Mucosa of descending colon (tissue), 3 donors: ENCODE results near the gene TNFRSF14. TPM values are rescaled to one million over a fixed set of nuclear protein-coding genes. Genes with fewer than 3 reads are reported as not detected.

Experiments used
- ATAC-seq: fragments of 200-7000 bp; cut with Tn5 transposase; one replicate; pipeline ENCODE4 v1.9.1; 2020; ENCODE audit warnings: mild to moderate bottlenecking, moderate library complexity
- DNase-seq, 3 donors: peaks; one replicate each; pipeline ENCODE4 v3.0.0-alpha.2; 2020
- H3K36me3 ChIP-seq: fragments of 200-600 bp; one replicate; pipeline ENCODE4 v1.8.0; 2021; ENCODE audit warnings: low read depth, mild to moderate bottlenecking
- H3K4me1 ChIP-seq: fragments of 200-600 bp; one replicate; pipeline ENCODE4 v1.8.0; 2021; ENCODE audit warnings: low read depth, mild to moderate bottlenecking
- H3K4me3 ChIP-seq: fragments of 200-600 bp; one replicate; pipeline ENCODE4 v1.8.0; 2021; ENCODE audit warnings: mild to moderate bottlenecking
- H3K9me3 ChIP-seq: fragments of 200-600 bp; one replicate; pipeline ENCODE4 v1.8.0; 2021; ENCODE audit warnings: mild to moderate bottlenecking
- intact Hi-C, 2 donors: fragments of 100-400 bp; cut with DNase I in 1 of 2; cut with micrococcal nuclease in 1 of 2; formaldehyde crosslinking; loops; one replicate each; pipeline versions ENCODE4 v1.11.0 to v1.11.1; 2022; cut with DNase I, micrococcal nuclease
- total RNA-seq, 3 donors: library from RNA; stranded (reverse); fragmentation: NEBNext Ultra II Directional in 2 of 3; extraction: Animal tissue kit (Norgen Biotek cat#: 25700) in 2 of 3; gene quantifications; one replicate each; pipeline versions ENCODE4 v1.2.1 to v1.2.4, GENCODE V29; 2021 to 2023
- TF ChIP-seq, protein P1 (sequence below): fragments of 200-600 bp; IDR thresholded peaks from one replicate; pipeline ENCODE4 v1.8.0; 2022; ENCODE audit warnings: antibody characterized with exemption, mild to moderate bottlenecking
- donor health status: DM: no; HTN: no; CAD: no; lungs with moderate emphysema.
- donor health status: DM: no; HTN: no; CAD: no.
- donor health status: DM: no; HTN: yes; CAD: no.

TNFRSF14 gene
- total RNA-seq, 3 donors from 2014 or later: 143 to 206 (median 146) TPM

DNA sequence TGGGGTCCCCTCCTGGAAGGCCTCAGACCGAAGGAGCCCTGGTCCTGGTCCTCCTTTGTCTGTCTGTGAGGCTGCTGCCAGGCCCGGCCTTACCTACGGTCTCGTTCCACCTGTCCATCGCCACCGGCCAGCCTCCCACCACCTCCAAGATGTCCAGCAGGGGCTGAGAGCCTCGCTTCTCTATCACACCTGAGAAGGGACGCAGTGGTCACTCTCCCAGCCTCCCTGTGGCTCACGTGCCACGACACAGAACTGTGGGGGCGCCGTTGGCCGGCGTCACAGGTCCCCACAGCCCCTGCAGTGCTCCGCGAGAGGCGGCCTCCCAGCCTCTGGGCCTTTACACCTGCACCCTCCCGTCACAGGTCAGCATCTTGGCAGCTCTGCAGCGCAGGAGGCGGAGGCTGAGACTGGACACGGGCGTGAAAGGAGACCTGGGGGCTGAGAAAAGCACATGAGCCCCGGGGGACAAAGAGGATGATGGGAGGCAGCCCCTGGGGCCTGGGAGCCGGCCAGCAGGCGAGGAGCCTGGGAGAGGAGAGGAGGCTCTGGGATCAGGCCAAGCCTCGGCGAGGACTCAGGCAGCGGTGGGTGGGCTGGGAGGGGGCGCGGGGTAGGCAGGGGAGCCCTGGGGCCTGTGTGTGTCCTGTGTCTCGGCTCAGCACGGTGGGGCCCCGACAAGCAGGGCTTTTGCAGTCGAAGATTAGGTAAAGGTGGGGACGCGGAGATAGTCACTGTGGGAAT lies 50.9 kb downstream of the TNFRSF14 start:
- no peaks in the 10 kb centered on the region for H3K36me3 ChIP-seq
- ATAC-seq (no peak), DNase-seq (no peak)
- intact Hi-C loops: no loop called here
- H3K4me1 ChIP-seq: no peaks in the 10 kb centered on the region
- H3K9me3 ChIP-seq: no peaks in the 10 kb centered on the region
- TF ChIP-seq, protein P1, sequence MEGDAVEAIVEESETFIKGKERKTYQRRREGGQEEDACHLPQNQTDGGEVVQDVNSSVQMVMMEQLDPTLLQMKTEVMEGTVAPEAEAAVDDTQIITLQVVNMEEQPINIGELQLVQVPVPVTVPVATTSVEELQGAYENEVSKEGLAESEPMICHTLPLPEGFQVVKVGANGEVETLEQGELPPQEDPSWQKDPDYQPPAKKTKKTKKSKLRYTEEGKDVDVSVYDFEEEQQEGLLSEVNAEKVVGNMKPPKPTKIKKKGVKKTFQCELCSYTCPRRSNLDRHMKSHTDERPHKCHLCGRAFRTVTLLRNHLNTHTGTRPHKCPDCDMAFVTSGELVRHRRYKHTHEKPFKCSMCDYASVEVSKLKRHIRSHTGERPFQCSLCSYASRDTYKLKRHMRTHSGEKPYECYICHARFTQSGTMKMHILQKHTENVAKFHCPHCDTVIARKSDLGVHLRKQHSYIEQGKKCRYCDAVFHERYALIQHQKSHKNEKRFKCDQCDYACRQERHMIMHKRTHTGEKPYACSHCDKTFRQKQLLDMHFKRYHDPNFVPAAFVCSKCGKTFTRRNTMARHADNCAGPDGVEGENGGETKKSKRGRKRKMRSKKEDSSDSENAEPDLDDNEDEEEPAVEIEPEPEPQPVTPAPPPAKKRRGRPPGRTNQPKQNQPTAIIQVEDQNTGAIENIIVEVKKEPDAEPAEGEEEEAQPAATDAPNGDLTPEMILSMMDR: no peak
- no peak overlapping the region for H3K4me3 ChIP-seq

DNA sequence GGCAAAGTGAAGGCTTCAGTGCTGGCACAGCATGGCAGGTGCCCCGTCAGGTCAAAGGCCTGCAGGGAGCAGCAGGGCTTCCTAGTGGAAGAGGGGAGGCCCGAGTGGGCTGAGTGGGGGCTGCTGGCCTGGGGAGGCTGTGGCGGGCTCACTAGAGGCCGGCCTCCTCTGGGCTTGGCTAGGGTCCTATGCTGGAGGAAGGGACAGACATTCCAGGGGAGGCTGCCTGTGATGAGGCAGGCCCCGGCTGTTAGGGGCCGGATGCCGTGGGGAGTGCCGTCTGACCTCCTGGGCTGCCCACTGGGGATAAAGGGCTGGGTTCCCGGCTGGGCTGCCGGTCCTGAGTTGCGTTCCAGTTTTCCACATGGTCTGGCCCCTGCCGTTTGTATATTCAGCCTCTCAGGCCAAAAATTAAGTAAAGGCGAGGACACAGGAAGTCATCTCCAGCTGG lies 51.5 kb downstream of the TNFRSF14 start:
- Histone ChIP-seq H3K9me3 (no peaks in the 10 kb centered on the region), H3K36me3 (no peaks in the 10 kb centered on the region), H3K4me1 (no peaks in the 10 kb centered on the region), H3K4me3 (no peak overlapping the region)
- intact Hi-C loops: no loop called here
- no peak for DNase-seq
- ATAC-seq: no peak
- TF ChIP-seq, protein P1: no peak

DNA sequence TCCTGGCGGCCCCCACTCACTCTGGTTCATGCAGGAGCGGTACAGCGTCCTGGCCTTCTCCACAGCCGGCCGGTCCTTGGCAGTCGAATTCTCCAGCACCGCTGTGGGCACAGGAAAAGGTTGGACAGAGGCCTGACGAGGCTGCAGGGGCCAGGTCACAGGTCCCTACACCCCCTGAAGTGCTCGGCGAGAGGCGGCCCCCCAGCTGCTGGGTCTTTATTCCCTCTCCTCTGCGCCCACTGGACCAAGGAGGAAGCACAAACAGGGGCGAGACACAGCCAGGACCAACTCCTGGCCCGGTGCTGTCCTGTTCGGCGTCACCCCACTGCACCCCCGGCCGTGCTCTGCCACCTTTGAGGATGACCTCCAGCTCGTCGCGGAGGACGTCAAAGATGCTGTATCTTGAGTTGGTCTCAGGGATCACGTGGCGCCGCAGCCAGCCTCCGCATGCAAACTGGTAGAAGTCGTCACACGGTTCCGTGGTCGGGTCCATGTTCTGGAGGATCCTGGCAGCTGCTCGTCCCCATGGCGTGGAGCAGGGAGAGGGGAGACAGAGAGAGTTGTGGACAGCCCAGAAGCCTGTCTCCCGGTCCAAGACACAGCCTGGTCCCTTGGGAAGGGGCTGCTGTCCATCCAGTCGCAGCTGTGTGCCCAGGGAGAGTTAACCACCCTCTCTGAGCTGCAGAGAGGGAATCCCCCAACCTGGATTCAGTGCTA lies 53.3 kb downstream of the TNFRSF14 start:
- Histone ChIP-seq H3K9me3 (peaks cover 6% of the 10 kb centered on the region), H3K4me1 (no peaks in the 10 kb centered on the region), H3K36me3 (no peaks in the 10 kb centered on the region), H3K4me3 (no peak overlapping the region)
- TF ChIP-seq, protein P1: no peak
- peak in 1 of 3 donors; percentile 51 for DNase-seq
- intact Hi-C loops: no loop called here
- ATAC-seq: no peak

DNA sequence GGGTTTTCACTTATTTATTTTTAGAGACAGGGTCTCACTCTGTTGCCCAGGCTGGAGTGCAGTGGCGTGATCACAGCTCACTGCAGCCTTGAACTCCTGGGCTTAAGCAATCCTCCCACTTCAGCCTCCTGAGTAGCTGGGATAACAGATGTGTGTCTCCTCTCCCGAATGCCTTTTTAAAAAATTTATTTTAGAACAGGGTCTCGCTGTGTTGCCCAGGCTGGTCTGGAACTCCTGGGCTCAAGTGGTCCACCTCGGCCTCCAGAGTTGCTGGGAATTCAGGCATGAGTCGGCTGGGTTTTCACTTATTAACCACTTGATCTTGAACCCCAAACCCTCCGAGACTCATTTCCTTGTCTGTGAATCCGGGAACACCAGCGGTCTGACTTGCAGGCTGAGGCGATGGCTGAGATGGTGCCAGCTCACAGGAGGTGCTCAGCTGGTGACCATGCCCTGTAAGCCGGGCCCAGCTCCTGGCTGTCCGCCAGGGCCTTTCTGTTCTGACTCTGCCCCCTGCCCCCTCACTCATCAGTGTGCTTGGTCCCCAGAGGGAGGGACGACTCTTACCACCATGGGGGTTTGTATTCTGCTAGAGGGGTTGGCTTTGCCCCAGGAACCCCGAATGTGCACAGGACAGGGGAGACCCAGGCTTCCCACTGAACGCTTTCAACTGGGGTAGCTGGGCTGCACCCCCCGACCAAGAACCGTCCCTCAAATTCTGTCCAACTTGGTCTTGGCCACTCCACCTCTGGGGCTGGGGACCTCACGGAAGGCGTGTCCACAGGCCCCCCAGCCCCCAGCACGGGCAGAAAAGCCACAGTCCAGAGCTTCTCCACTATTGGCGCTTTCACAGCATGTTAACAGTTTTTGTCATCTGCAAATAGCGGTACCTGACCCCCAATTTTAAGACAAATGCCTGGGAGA lies 54.1 kb downstream of the TNFRSF14 start:
- ATAC-seq: no peak
- intact Hi-C loops: no loop called here
- no peaks in the 10 kb centered on the region for H3K36me3 ChIP-seq
- no peak for DNase-seq
- H3K4me3 ChIP-seq: no peak overlapping the region
- H3K9me3 ChIP-seq: peaks cover 6% of the 10 kb centered on the region
- TF ChIP-seq, protein P1: no peak
- no peaks in the 10 kb centered on the region for H3K4me1 ChIP-seq

DNA sequence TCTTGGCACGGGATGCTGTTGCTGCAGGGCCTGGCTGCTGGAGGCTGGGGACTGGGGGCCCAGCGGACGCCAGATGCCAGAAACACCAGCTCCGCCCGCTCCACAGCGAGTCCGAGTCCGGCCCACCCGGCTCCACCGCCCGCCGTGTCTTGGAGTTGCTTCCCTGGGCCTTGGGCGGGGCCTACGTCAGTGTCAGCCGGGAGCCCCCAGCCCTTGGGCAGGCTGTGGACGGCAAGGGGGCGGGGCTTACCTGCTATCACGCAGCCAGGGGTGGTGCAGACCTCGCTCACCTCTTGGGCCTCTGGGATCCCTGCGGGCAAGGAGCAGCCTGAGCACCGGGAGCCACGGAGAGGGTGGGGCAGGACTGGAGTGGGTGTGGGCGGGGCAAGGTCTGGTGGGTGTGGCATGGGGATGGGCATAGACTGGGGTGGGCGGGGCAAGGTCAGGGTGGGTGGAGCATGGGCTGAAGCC lies 54.9 kb downstream of the TNFRSF14 start:
- intact Hi-C loops: no loop called here
- Histone ChIP-seq H3K4me1 (no peaks in the 10 kb centered on the region), H3K36me3 (no peaks in the 10 kb centered on the region), H3K9me3 (peaks cover 6% of the 10 kb centered on the region), H3K4me3 (no peak overlapping the region)
- peak; percentile 95 for ATAC-seq
- TF ChIP-seq, protein P1: no peak
- peak; percentile 81 to 87 (median 83) for DNase-seq
